ENCODE data around the gene SLC12A4.

Gene SLC12A4

DNA sequence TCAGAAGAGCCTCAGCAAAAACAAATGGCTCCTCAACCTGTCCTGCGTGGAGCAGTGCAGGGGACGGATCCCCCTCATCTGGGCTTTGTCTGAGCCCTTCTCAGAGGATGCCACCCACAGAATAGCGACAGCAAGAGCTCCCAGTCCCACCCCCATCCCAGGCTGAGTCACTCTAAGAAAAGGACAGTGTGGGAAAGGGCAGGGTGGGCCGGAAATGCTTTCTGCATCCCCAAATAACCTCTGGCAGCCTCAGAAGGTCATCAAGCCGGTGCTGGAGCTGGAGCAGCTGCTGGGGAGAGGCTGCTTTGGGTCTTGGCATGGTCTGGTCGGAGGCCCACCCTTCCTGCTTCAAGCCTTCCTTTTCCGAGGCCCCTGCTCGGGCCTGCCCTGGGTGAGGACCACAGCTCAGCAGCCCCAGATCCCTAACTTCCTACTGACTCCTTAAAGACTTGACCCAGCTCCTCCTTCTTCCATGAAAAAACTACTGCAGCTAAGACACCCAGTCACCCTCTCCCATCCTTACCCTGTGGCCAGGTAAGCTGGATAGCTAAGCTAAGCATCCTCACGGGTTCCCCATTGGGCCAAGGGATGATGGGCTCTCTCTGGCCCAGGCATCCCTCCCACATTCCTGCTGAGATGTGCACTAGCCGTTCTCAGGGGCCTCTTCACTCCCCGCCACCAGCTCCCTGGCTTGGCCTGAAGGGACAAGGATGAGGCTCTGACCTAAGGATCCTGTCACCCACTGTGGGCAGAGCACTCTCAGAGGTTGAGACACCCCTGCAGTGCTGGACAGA lies 8.7 kb downstream of the SLC12A4 start:
- H3K27ac Mint-ChIP-seq = no peak overlapping the region
- no peaks in the 10 kb centered on the region for H3K9me3 Mint-ChIP-seq
- H3K36me3 Mint-ChIP-seq = peaks cover 41% of the 10 kb centered on the region
- ATAC-seq = no peak
- H3K4me1 Mint-ChIP-seq = peaks cover 7% of the 10 kb centered on the region
- no peaks in the 10 kb centered on the region for H3K27me3 Mint-ChIP-seq
- H3K4me3 Mint-ChIP-seq = no peak overlapping the region

DNA sequence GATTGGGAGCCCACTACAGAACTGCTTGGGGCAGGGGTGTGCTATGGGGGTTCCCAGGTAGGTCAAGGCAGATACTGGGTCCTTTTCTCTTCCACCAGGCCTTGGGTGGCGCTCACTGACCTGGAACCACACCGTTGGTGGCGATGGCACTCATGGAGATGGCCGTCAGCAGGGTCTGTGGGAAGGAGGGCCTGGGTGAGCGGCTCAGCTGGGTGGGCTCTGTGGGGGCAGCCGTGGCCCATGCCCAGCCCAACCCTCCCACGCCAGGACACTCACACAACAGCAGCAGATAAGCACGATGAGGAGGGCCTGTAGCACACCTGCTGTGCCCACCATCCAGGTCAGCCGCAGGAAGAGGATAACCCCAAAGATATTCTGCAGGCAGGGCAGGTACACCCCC lies 10.8 kb downstream of the SLC12A4 start:
- Mint-ChIP-seq H3K4me3 (no peak overlapping the region), H3K9me3 (no peaks in the 10 kb centered on the region), H3K27ac (no peak overlapping the region), H3K36me3 (peaks cover 46% of the 10 kb centered on the region), H3K4me1 (peaks cover 2% of the 10 kb centered on the region), H3K27me3 (no peaks in the 10 kb centered on the region)
- no peak for ATAC-seq

DNA sequence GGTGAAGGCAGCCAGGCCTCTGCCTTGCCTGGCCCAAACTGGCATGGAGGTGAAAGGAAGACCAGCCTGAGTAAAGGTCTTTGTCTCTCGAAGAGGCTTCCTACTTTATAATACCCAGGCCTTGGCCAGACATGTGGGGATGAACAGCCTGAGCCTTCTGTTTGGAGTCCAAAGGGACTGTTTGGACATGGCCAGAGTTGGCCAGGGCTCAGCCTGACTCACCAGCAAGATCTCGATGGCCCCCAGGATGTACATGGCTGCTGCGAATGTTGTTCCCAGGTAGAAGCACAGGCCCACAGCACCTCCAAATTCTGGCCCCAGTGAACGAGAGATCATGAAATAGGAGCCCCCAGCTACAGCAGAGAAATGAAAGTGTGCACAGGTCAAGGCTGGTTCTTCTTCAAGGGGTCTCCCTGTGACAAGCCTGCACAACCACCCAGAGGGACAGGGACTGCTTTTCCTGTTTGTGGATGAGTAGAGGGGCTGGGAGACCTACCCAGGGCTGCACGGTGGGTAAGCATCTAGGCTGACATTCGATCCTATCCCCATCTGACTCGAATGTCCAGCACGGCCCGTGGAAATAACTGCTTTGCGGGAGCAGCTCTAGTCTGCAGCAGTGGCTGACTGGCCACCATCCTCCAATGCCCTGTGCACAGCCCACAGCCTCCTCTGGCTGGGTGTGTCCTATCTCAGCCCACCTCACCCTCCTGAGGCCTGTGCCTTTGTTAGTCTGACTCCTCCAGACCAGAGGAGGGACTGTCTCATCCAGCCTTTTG lies 13.8 kb downstream of the SLC12A4 start:
- ATAC-seq = no peak
- peaks cover 34% of the 10 kb centered on the region for H3K36me3 Mint-ChIP-seq
- H3K27me3 Mint-ChIP-seq = no peaks in the 10 kb centered on the region
- no peak overlapping the region for H3K27ac Mint-ChIP-seq
- H3K4me1 Mint-ChIP-seq = no peaks in the 10 kb centered on the region
- no peak overlapping the region for H3K4me3 Mint-ChIP-seq
- H3K9me3 Mint-ChIP-seq = no peaks in the 10 kb centered on the region

DNA sequence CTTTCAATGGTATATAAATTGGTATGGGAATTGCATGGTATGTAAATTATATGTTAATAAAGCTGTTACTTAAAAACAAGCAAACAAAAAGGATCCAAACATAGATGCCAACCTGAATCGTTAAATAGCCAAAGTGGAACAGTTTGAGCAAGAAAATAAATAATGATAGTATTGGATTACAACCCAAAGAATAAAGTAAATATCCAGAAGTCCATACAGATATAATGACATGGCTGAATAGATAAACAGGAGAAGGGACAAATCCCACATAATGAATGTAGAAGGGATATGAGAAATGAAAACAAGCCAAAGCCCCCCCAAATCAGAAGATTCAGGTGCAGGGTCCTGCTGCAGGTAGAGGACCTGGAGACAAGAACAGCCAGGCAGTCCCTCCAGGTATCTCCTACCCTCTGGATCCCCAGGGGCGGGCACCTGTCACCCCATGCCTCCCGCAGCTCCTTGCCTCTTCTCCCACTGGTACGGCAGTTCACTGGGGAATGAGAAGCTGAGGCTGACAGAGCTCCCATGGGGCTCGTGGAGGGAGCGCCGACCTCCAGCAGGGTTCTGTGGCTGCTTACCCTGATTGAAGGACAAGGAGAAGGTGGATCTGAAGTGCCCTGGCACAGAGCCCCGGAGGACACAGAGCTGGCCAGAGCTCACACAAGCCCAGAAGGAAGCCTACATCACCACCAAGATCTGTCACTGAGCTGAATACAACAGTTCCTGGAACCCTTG lies 14.6 kb downstream of the SLC12A4 start:
- no peak for ATAC-seq
- H3K4me3 Mint-ChIP-seq = no peak overlapping the region
- peaks cover 33% of the 10 kb centered on the region for H3K36me3 Mint-ChIP-seq
- H3K27ac Mint-ChIP-seq = no peak overlapping the region
- H3K4me1 Mint-ChIP-seq = no peaks in the 10 kb centered on the region
- H3K27me3 Mint-ChIP-seq = no peaks in the 10 kb centered on the region
- no peaks in the 10 kb centered on the region for H3K9me3 Mint-ChIP-seq

DNA sequence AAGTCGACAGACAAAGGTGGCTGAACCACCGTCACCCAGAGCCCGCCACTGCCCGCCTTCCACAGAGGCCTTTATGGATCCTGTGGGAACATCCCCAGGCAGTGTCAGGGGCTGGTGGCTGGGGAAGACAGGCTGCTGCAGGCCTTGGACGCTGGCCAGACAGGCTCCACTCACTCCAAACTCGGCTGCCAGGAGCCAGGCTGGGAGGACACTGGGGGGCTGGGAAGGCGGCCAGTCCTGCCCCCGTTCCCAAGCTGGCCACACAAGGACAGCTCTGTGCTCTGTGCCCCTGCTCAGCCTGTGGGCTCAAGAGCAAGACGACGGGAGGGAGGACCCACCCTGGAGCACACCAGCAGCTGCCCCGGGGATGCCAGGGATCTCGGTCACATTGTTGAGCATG lies 17.0 kb downstream of the SLC12A4 start:
- Mint-ChIP-seq H3K27me3 (no peaks in the 10 kb centered on the region), H3K9me3 (no peaks in the 10 kb centered on the region), H3K27ac (no peak overlapping the region), H3K4me3 (no peak overlapping the region), H3K36me3 (peaks cover 35% of the 10 kb centered on the region), H3K4me1 (no peaks in the 10 kb centered on the region)
- ATAC-seq = no peak

DNA sequence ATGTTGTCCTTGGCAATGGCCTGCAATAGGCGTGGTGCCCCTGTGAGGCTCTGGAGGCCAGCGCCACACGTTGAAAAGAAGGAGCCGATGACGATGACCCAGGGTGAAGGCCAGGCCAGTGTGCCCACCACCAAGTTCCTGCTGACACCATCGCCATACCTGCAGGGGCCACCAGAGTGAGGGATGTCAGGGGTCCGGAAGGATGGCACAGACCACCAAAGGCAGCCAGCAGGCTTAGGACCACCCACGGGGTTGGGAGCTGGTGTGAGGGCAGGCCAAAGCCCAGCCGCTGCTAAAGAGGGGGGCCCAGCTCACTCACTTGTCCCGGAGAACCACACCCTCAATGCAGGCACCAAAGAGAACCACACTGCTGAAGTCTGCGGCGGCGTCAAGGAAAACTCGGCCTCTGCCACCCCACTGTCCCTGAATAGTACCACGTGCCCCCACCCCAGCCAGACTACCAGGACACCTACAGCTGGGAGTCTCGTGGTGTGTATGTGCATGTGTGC lies 18.0 kb downstream of the SLC12A4 start:
- H3K4me3 Mint-ChIP-seq = no peak overlapping the region
- H3K36me3 Mint-ChIP-seq = peaks cover 43% of the 10 kb centered on the region
- no peaks in the 10 kb centered on the region for H3K27me3 Mint-ChIP-seq
- H3K4me1 Mint-ChIP-seq = no peaks in the 10 kb centered on the region
- H3K9me3 Mint-ChIP-seq = no peaks in the 10 kb centered on the region
- ATAC-seq = no peak
- H3K27ac Mint-ChIP-seq = no peak overlapping the region

DNA sequence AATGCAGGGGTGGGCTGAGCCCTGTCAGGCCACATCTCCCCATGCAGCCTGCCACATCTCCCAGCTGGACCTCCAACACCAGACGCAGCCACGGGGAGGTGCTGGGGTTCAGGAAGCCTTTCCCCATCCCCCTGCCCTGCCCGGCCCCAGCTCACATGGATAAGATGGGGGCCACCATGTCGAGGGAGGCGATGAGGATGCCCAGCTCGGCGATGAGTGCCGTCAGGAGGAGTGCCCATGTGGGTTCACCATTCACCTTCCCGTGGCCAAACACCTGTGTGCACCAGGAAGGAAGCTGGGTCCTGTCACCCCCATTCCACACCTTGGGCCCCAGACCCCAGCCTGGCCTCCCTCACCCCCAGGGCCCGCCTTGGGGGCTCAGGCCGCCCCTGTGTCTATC lies 18.8 kb downstream of the SLC12A4 start:
- no peaks in the 10 kb centered on the region for H3K4me1 Mint-ChIP-seq
- ATAC-seq = no peak
- no peaks in the 10 kb centered on the region for H3K9me3 Mint-ChIP-seq
- H3K27ac Mint-ChIP-seq = no peak overlapping the region
- peaks cover 39% of the 10 kb centered on the region for H3K36me3 Mint-ChIP-seq
- no peak overlapping the region for H3K4me3 Mint-ChIP-seq
- no peaks in the 10 kb centered on the region for H3K27me3 Mint-ChIP-seq

DNA sequence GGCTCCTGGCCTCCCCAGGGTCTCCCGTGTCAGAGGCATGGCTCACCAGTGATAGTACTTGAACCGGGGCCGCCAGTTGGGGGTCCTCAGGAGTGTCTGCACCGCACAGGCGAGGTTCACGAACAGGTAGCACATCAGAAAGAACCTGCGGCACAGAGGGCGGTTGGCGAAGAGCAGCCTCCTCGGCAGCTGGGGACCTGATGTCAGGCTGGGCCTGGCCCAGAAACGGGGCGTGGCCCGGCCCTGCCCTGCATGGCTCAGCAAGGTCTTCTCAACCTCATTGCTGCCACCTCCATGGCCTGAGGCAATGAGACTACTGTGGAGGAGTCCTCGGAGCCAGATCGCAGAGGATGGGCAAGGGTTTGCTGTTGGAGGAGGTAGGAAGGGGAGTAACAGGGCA lies 20.4 kb downstream of the SLC12A4 start:
- no peaks in the 10 kb centered on the region for H3K27me3 Mint-ChIP-seq

DNA sequence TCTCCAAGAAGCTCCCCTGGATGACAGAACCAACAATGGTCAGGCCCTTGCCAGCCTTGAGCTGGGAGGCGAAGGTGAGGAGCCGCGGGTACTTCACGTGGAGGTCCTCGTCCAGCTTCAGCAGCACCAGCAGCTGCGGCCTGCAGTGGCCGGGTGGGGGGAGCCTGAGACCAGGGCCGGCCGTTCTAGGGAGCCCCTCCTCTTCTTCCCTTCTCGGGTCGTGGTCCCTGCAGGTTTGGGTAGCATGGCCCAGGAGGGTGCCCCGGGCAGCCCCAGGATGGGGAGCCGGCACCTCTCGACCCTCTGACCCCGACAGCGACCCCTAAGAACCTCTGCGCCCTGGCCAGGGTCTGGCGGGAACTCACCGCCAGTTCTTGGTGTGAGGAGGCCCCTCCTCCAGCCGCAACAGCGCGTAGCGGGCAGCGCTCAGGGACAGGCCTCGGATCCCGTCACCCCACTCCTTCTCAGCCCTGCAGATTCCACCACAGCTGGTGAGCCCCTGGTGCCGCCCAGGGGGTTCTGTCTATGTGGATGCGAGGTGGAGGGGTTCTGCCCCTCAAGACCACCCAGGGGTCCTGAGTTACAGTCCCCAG lies 21.4 kb downstream of the SLC12A4 start:
- peaks cover 33% of the 10 kb centered on the region for H3K36me3 Mint-ChIP-seq
- ATAC-seq = no peak
- no peak overlapping the region for H3K4me3 Mint-ChIP-seq
- no peak overlapping the region for H3K27ac Mint-ChIP-seq
- peaks cover 4% of the 10 kb centered on the region for H3K4me1 Mint-ChIP-seq
- no peaks in the 10 kb centered on the region for H3K9me3 Mint-ChIP-seq
- no peaks in the 10 kb centered on the region for H3K27me3 Mint-ChIP-seq

More for the DNA sequence above, 20.4 kb downstream of the SLC12A4 start:
- H3K27ac Mint-ChIP-seq = no peak overlapping the region
- ATAC-seq = no peak
- no peak overlapping the region for H3K4me3 Mint-ChIP-seq
- peaks cover 32% of the 10 kb centered on the region for H3K36me3 Mint-ChIP-seq
- H3K4me1 Mint-ChIP-seq = no peaks in the 10 kb centered on the region
- H3K9me3 Mint-ChIP-seq = no peaks in the 10 kb centered on the region

DNA sequence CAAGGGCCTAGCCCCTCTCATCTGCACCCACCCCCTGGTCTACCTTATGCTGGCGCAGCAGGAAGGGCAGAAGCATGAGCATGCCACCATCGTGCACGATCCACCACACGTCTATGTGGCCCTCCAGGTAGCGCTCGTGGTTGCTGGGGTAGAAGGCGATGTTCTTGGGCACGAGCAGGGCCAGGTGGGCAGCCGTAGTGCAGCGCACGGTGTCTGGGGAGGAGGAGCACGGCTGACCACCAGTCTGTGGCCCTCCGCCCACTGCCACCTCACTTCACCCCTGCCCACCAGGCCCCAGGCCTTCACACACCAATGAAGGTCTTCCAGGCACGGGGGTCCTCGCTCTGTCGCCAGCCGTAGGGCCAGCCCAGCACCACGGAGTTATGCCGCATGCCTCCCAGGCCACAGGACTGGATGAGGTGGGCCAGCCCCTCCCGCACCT lies 22.3 kb downstream of the SLC12A4 start:
- H3K9me3 Mint-ChIP-seq = no peaks in the 10 kb centered on the region
- H3K36me3 Mint-ChIP-seq = peaks cover 30% of the 10 kb centered on the region
- H3K4me1 Mint-ChIP-seq = peaks cover 12% of the 10 kb centered on the region
- H3K27me3 Mint-ChIP-seq = no peaks in the 10 kb centered on the region
- H3K4me3 Mint-ChIP-seq = no peak overlapping the region
- H3K27ac Mint-ChIP-seq = no peak overlapping the region
- ATAC-seq = no peak

DNA sequence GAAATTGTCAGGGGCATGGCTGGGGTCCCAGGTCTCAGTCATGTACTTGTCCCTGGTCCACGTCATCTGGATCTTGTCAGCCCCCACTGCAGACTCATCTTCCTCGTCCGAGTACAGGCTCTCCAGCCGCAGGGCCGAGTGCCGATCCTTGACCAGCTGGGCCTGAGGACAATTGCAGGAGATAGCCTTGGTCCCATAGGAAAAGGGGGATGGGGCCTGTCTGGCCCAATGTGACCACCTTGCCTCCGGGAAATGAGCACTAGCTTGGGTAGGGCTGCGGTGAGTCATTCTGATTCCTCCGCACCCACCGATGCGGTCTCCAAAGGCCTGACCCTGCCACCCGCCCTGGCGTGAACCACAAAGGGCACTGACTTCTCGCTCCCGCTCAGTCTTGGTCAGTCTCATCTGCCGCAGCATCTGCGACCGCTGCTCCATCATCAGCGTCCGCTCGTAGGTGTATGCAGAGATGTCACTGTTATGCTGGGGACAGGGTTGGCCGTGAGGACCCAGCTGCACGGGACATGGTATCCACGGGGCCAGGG lies 23.0 kb downstream of the SLC12A4 start:
- H3K27me3 Mint-ChIP-seq = no peaks in the 10 kb centered on the region
- no peak for ATAC-seq
- H3K4me1 Mint-ChIP-seq = peaks cover 13% of the 10 kb centered on the region
- no peaks in the 10 kb centered on the region for H3K9me3 Mint-ChIP-seq
- no peak overlapping the region for H3K4me3 Mint-ChIP-seq
- H3K27ac Mint-ChIP-seq = no peak overlapping the region
- peaks cover 26% of the 10 kb centered on the region for H3K36me3 Mint-ChIP-seq

DNA sequence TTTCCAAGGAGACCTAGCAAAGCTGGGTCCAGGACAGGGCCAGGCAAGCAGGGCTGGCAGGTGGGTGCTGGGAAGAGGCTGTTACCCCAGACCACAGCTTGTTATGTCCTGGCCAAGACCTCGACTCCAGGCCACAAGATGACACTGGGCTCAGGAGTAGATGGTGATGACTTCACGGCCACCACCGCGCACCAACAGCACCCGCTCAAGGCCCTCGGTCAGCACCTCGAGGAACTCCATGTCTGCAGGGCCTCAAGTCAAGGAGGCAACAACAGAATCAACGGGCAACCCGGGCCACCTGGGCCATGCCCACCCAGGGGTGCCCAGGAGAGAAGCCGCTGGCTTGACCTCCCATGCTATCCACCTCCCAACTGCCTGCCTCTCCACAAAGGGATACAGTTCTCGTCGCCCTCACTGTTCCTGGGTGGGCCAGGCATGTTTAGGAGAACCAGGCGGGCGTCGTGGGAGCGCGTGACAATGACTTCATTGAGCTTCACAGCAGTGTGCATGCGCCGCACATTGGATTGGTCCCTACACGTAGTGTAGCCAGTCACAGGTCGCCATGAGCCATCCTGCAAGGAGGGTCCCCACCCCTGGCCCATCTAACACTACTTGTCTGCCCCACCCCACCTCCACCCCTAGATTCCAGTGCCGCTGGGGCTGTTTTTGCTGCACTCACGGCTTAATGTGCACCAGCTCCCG lies 23.6 kb downstream of the SLC12A4 start:
- ATAC-seq = no peak

DNA sequence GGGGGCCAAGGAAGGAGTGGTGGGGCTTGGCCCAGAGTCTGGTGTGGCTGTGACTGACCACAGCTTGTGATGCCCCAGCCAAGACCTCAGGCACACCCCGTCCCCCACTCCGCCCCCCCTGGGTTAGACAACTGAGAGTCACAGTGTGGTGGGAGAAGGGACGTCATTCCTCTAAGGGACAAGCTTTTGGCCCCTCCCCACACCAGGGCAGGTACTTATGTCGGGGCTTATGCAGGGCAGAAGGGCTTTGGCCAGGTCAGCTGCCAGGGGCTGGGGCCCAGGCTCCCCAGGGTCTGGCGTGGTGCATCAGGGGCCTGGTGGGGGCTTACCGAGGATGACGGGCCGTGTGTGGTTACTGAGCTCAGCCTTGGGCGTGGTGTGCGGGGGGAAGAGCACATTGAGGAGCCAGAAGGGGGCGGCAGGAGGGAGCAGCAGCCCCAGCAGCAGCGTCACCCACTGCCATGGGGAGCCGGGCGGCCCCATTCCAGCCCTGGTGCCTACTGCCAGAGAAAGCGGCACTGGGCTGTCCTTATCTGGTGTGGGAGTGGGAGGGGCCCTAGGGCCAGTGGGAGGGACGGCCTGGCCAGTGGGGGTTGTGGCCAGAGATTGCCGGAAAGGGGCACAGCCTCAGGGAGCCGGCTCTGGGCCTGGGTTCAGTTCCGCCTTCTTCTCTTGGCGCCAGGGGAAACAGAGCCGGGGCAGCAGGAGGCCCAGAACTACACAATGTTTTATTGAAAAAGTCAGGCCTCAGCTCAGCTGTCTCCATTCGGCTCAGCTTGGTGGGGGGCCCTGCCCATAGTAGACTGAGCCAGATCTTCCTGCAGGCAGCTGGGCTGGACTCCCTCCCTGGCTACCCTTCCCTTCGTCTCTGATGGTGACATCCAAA lies 24.6 kb downstream of the SLC12A4 start, which contains the start of gene LCAT:
Gene LCAT (minus strand): TSS at position 502 of the 886 bp plus-strand sequence. CDS start 19 bp downstream, at position 483.
- no peak for ATAC-seq
- Mint-ChIP-seq H3K36me3 (peaks cover 32% of the 10 kb centered on the region), H3K4me3 (no peak within 1 kb of the TSS), H3K27me3 (no peaks in the 10 kb centered on the region), H3K4me1 (peaks cover 27% of the 10 kb centered on the region), H3K9me3 (no peaks in the 10 kb centered on the region), H3K27ac (no peak within 1 kb of the TSS)

More for the DNA sequence above, 23.6 kb downstream of the SLC12A4 start:
- Mint-ChIP-seq H3K9me3 (no peaks in the 10 kb centered on the region), H3K4me1 (peaks cover 20% of the 10 kb centered on the region), H3K4me3 (no peak overlapping the region), H3K27ac (no peak overlapping the region), H3K36me3 (peaks cover 24% of the 10 kb centered on the region), H3K27me3 (no peaks in the 10 kb centered on the region)

All from stimulated activated memory B cell treated with anti-CD40 and anti-IgM and Interleukin-4, amounts not matched to agents 10 μg/mL and 1 μg/mL and 100 μg/mL, for 72 hours (primary cell).